ENCODE measurements around the gene C1QTNF12.

Gene C1QTNF12

DNA sequence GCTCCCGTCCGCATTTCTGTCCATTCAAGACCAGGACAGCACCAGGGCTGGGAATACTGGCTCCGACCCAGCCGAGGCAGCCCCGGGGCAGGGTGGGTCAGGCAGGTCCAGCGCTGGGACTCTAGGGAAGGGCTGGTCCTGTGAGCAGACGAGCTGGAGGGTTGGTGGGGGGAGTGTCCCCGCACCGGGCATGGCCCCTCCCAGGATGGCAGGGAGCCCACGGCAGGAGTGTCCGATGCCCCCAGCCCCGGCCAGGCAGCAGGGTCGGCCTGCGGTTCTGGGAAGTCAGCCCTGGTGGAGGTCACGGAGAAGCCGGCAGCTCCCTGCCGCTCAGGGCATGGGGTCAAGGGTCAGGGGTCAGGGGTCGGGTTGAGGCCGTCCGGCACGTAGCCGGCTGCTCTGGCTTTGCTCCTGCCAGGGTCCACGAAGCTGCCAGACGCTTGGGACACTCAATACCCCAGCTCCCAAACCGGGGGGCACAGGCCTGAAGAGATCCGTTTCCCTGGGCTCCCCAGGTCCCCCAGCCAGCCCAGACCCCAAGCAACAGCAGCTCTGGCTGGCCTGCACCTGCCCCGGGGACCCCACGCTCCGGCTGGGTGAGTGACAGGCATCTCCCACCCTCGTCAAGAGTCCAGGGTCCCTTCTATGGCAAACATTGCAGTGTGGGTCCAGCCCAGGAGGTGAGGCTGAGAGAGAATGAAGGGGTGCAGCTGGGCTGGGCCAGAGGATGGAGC lies 6.7 kb downstream of the C1QTNF12 start:
- no peak for DNase-seq

DNA sequence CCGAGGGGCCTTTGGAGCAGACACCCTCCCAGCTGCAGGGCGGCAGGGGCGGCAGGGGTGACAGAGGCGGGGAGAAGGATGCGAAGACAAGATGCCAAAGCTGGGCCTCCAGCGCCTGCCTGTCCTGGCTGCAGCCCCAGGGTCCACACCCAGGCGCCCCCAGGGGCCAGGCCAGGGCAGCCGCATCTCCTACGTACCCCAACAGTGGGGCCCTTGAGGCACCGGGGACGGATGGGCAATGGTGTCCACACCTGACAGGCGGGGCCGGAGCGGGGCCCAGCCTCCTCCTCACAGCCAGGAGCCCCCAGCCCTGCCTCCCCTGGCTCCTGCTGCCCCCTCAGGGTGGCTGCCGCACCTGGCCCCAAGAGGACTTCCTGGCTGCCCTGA lies 7.3 kb downstream of the C1QTNF12 start:
- no peak for DNase-seq

DNA sequence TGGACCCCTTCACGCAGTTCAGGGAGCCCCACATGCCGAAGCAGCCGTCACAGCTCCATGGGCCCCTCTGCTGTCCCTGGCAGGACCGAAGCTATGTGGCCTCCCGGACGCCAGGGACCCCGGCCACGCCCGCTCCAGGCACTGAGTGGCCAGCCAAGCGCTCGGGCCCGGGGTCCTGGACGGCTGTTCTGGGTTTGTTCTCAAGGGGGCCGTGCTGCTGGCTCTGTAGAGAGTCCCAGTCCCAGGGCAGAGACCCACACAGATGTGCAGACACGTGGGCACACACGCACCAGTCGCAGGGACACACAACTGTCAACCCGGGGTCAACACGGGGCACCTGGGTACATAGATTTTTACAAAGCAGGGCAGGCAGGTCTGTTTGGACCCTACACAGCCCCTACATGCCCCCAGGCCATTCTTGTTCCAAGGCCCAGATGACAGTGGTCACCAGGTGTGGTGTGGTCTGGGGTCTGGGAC lies 7.8 kb downstream of the C1QTNF12 start:
- no peak for DNase-seq

DNA sequence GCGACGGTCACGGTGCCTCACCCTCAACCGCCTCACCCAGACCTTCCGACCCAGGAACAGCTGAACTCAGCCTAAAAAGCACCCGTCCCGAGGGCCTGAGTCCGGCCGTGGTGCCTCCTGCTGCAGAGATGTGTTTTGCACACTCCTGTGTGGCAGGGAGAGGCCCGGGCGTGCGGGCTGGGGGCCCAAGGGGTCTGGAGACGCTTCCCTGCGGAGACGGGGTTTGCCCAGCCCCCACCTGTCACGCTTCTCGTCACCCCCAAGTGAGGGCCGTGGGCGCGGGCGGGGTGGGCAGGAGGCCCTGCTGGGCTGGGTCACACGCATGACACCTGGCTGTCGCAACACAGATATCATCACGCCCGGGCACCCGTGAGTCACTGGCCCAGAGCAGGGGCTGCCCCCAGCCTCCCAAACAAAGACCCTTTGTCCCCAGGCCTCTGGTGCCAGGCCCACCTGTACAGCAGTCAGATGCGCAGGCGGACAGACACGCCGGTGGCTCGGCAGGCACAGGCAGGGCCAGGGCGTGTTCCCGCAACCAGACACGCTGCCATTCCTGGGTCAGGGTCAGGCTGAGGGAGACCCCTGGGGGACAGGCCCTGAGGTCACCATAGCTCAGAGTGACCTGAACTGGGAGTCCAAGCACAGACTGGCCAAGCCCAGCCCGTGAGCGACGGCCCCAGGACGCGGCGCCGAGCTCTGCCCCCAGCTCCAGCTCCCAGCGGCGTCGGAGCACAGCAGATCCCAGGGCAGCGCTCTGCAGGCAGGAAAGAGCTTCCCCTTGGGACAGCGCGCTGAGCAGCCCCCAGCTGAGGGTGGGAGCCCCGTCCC lies 8.4 kb downstream of the C1QTNF12 start:
- no peak for DNase-seq

DNA sequence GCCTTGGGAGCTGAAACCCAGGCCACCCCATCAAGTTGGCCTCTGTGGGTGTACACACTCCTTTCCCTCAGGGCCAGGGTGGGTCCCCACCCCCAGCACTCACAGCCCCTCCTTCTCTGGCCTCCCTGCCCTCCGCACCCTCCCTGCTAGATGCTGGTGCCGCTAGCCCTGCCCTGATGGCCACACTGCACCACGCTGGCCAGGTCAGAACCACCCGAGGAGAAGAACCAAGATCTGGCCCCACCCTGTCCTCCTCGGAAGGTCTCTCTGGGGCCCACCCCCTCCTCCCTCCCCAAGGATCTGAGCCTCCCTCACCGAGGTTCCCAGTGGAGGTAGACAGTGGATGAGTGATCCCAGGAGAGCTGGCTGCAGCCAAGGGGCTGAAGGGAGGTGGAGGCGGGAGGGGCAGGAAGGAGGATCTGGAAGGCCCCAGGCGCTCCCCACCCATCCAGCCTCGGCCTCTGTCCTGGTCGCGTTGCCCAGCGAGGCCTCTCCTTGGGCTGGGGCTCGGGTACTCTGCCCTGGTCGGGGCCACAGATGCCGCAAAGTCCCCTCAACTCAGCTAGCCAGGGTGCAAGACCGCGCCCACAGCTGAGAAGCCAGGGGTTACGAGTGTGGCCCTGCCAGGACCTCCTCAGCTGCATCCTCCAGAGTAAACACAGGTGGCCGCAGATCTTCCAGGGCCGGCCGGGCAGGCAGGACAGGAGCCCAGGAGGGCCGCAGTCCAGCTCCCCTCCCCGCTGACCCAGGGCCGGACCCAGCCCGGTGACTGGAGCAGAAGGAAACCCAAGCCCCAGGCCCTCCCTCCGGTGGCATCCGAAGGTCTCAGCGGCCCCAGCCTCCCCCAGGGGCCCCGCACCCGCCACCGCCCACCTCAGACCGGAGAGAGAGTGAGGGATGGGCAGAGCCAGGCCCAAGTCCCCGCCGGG lies 9.3 kb downstream of the C1QTNF12 start:
- no peak for DNase-seq

DNA sequence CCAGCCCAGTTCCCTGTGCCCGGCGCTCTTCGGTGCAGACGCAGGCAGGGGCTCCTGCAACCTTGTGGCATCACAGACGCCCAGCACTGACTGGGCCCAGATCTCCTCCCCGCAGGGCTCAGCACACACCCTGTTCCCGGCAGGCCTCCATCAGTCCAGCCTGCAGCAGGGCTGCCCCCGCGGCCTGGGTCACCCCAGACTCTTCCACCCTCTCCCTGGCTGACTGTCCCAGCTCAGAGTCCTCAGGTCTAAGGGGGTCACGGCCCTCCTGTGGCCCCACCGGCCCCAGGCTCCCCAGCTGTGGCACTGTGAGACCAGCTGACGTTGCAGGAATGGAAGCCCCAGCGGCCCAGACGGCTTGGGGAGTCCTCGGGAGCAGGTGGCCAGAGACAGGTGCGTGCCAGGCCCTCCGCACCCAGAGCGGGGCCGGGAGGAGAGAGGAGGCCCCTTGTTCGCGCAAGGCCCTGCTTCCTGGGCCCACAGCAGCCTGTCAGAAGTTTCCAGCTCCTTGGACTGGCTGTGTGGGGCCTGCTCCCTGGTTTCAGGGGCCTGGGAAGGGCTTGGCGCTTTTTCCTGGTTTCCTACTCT lies 10.3 kb downstream of the C1QTNF12 start:
- DNase-seq, result no peak

DNA sequence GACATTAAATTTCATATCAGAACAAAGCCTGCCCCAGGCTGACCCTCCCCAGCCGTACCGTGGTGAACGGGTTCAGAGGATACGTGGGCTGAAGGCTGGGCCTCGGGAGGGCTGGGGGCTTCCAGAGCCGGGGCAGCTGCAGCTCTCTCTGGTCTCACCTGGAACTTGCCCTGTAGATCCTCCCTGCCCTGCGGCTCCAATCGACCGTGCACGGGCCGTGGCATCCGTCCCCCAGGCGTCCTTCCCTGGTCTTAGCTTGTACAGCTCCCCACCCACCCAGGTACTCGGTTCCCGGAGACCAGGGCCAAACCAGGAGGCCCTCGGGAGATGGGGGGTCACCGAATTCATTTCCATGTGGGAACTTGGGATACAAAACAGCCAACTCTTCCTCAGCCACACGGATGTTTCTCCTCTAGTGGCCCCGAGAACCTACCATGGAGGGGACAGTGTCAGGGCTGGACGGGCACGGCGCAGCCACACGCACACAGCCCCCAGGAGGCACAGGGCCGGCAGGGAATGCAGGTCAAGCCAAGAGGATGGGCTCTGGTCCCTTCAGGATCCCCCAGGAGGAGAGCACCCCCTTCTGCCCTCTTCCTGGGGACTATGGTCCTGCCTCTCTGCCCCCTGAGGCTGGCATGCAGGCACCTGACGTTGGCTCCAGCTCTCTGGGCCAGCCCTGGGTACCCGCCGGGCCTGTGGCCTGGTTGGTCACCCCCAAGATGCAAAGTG lies 11.3 kb downstream of the C1QTNF12 start:
- no peak for DNase-seq

DNA sequence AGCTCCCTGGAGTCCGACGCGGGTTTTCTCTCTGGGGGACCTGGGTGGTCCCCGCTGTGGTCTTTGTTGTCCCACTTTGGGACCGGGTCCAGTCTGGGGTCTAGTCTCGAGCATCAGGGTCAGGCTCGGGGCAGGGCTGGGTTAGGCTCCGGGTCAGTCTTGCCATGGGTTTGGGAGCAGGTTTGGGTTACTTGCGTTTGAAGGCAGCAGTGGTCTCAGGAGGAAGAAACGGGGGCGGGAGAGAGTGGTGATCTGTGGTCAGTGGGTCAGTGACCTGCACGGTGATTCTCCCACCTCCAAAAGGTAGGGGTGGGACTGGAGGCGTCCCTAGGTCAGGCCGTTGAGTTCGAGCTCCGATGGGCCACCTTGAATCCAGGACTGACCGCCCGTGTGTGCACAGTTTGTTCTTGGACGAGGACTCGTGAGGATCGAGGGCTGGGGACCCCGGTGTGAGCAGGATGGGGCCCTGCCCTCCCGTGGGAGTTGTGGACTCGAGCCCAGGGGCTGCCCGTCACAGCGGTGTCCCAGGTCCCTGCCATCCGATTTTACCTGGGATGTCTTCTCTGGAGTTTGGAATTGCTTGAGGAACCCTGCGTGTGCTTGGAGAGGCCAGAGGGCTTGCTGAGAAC lies 12.2 kb downstream of the C1QTNF12 start:
- no peak for DNase-seq

DNA sequence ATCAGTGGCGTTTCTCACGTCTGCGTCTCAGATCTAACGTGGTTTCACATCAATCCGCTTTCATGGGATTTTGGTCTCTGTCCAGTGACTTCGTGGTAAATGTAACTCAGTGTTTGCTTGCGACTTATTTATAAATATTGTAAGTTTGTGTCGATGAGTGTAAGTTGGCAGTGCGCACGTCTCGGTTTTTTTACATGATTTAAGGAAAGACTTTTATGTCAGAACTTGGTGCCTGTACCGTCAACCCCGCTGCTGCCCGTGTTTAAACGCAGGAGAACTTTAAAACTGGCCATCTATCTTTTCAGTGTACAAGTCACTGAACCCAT lies 13.0 kb downstream of the C1QTNF12 start:
- no peak for DNase-seq

DNA sequence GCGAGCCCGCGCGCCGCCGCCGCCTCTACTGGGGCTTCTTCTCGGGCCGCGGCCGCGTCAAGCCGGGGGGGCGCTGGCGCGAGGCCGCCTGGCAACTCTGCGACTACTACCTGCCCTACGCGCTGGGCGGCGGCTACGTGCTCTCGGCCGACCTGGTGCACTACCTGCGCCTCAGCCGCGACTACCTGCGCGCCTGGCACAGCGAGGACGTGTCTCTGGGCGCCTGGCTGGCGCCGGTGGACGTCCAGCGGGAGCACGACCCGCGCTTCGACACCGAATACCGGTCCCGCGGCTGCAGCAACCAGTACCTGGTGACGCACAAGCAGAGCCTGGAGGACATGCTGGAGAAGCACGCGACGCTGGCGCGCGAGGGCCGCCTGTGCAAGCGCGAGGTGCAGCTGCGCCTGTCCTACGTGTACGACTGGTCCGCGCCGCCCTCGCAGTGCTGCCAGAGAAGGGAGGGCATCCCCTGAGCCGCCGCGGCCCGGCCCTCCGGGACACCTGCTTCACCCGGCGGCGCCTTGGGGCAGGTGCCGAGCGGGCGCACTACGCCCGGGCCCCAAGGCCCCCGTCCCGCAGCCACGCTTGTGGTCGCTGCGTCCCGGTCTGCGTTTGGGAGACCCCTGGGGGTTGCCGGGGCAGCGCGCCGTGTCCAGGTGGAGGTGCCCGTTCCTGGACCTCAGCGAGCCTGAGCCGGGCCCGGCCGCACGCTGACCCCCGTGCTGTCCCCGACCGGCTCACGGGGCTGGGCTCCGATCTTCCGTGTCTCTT lies 13.5 kb downstream of the C1QTNF12 start:
- DNase-seq, result no peak

DNA sequence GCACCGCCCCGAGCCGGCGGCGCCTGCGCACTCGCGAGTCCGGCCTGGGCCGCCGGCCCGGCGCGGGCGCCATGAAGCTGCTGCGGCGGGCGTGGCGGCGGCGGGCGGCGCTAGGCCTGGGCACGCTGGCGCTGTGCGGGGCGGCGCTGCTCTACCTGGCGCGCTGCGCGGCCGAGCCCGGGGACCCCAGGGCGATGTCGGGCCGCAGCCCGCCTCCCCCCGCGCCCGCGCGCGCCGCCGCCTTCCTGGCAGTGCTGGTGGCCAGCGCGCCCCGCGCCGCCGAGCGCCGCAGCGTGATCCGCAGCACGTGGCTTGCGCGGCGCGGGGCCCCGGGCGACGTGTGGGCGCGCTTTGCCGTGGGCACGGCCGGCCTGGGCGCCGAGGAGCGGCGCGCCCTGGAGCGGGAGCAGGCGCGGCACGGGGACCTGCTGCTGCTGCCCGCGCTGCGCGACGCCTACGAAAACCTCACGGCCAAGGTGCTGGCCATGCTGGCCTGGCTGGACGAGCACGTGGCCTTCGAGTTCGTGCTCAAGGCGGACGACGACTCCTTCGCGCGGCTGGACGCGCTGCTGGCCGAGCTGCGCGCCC lies 14.2 kb downstream of the C1QTNF12 start, which contains the start of gene B3GALT6:
B3GALT6 (plus strand) TSS at position 30 of the 588 bp plus-strand sequence; CDS start at position 72, 42 bp downstream.
- DNase-seq, result no peak

DNA sequence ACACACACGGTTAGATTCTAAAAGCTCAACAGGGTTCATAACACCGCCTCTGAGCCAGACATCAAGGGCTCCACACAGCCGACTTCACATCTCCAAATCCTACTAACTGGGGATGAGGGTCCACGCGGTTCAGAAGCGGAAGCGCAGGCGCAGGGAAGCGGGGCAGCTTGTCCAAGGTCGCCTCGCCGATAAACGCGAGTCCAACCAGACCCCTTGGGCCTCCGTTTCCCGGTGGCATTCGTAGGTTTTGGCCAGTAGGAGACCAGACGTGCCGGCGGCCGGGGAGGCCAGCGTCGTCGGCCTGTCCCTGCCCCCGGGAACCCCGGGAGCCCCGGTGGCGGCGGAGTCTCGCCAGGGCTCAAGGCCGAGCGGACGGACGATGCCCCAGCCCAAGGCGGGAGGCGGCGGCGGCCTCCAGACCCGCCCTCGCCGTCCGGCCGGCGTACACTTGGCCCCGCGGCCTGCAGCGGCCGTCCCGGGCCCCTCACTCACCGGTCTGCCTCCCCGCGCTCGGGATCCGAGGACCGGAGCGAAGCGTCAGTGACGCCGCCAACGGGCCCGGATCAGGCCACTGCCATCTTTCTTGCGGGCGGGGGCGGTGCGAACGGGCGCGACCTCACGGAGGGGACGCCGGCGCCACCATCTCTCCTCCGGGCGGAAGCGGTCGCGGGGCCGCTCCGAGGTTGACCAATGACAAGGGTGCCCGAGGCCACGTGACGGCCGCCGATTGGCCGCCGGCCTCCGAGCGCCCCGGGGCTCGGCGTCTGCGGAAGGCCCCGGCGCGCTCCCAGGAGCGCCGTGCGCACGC lies 14.9 kb downstream of the C1QTNF12 start, which contains the start of gene SDF4:
SDF4 (minus strand) TSS at position 602 of the 808 bp plus-strand sequence. CDS start 3,229 bp downstream, outside the sequence.
- DNase-seq, result peak; percentile 97

DNA sequence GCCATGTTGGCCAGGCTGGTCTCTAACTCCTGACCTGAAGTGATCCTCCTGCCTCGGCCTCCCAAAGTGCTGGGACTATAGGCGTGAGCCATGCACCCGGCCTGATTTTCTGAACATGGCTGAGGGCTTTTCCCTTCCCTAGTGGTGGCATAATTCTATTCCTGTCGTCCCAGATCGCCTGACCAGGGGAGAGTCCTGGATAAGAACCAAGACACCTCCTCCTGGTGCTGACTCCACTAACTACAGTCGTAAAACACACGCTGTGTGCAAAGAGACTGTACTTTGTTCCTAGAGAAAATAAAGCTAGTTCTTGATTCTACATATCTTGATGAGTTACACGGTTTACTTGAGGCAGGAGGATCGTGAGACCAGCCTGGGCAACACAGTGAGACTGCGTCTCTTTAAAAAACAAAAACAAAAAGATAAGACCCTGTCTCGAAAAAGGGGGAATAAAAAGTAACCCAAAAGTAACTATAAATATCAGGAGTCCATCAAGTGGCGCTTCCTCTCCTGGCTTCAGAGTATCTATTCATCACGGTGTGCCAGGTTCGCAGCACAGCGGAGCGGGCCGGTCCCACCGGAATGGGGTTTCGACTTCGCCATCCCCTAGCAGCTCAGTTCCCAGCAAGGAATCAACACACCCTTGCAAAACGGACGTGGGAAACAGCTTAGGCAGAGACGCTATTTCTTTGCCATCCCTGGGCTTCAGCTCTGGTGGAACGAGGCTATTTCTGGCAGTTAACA lies 15.7 kb downstream of the C1QTNF12 start:
- DNase-seq, result no peak

DNA sequence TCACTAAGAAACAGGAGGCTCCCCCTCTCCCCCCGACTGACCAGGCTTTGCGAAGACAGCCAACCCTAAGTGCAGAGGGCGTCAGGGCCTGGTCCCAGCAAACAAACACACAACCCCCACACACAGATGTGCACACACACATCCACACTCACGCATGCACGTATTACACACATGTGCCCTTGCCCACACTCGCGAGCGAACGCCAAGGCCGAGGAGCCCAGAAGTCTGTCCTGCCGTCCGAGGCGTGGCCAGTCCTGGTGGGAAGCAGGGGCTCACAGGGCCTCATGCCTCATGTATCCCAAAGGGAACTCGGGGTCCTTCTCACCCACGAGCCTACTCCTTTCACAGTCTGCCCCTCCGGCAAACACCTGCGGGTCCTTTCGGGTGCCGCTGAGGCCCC lies 16.8 kb downstream of the C1QTNF12 start:
- DNase-seq, result no peak

DNA sequence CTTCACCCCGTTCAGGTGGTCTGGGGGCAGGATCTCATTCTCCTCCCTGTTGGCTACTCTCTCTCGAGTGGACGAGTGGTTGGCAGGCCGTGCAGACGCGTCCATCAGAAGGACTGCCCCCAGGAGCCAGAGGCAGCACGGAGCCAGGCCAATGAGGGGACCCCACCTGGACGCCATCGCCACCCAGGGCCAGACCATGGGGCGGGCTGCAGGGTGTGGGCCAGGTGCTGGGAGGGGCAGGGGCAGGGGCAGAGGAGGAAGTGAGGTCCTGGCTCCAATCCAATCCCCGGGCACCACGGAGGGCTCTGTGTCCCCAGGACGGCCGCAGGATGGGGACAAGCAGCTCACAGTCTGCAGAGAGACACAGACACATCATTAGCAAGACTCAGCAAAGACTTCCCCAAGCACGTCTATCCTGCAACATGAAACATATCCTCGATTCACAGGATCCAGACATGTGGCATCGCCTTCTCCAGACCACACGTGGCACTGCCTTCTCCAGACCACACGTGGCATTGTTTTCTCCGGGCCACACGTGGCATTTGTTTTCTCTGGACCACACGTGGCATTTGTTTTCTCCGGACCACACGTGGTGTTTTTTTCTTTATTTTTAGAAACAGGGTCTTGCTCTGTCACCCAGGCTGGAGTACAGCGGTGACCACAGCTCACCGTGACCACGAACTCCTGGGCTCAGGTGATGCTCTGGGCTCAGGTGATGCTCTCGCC lies 17.8 kb downstream of the C1QTNF12 start:
- no peak for DNase-seq

DNA sequence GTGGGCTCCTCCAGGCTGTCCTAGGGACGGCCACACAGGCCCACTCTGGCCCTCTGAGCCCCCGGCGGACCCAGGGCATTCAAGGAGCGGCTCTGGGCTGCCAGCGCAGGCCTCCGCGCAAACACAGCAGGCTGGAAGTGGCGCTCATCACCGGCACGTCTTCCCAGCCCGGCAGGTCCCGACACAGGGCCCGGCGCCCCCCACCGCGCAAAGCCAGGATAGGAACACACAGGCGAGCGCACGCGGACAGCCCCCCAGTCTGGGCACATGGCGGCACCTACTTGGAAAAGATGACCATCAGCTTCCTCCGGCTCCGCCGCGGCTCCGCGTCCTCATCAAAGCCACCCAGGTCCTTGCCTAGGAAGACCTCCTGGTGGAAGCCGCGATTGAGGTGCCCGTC lies 18.3 kb downstream of the C1QTNF12 start:
- DNase-seq, result no peak

DNA sequence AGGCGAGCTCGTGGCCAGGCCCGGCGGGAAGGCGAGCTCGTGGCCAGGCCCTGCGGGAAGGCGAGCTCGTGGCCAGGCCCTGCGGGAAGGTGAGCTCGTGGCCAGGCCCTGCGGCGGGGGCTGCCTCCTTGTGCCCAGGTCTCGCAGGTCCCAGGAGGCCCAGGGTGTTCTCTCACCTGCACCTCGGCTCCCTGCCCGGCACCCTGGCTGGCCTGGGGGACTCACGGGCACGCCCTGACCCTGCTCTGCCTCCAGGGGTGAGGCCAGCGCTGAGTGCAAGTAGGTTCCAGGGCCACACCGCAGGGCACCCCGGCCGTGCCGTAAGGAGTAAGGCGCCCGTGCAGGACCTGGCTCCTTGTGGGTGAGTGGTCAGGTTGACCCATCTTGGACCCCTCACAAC lies 19.1 kb downstream of the C1QTNF12 start:
- DNase-seq, result no peak
